Astrocyte of the cerebellum (primary cell): Measurements from ENCODE around the gene TMEM131L.

ENCODE experiments used
- DNase-seq: peaks from one replicate; pipeline ENCODE4 v3.0.0-alpha.2; 2011; ENCODE audit warnings: low read depth
- H3K4me3 ChIP-seq: 2 replicates; pipeline ENCODE4 v1.5.1; 2011; ENCODE audit warnings: mild to moderate bottlenecking, low read depth, low read length, moderate library complexity
- CTCF ChIP-seq: IDR thresholded peaks from 2 replicates; pipeline ENCODE4 v1.5.1; 2012; ENCODE audit warnings: low read length, low read depth, moderate library complexity, mild to moderate bottlenecking; ENCODE audit errors: missing control alignments
- in situ Hi-C: cut with HindIII; loops from 2 replicates; pipeline ENCODE4 v1.10.0; 2017; ENCODE audit warnings: low sequenced_read_pairs

Gene TMEM131L

GRCh38 chr4:153622093-153622492 lies 155.9 kb downstream of the TMEM131L start:
- no peak for TF ChIP-seq CTCF
- H3K4me3 ChIP-seq, result no peak overlapping the region
- in situ Hi-C loops, result no loop called here
- DNase-seq, result no peak

- in situ Hi-C loops, result no loop called here
- DNase-seq, result no peak
- TF ChIP-seq CTCF, result no peak
- H3K4me3 ChIP-seq, result no peak overlapping the region
Measured at GRCh38 chr4:153622778-153623240, 156.6 kb downstream of the TMEM131L start.

GRCh38 chr4:153623491-153623890 lies 157.3 kb downstream of the TMEM131L start:
- no peak for DNase-seq
- no peak for TF ChIP-seq CTCF
- no peak overlapping the region for H3K4me3 ChIP-seq
- in situ Hi-C loops, result no loop called here

GRCh38 chr4:153628796-153629315 lies 162.7 kb downstream of the TMEM131L start:
- in situ Hi-C loops, result no loop called here
- no peak overlapping the region for H3K4me3 ChIP-seq
- DNase-seq, result no peak
- no peak for TF ChIP-seq CTCF

GRCh38 chr4:153629776-153630175 lies 163.6 kb downstream of the TMEM131L start:
- no peak overlapping the region for H3K4me3 ChIP-seq
- in situ Hi-C loops, result no loop called here
- TF ChIP-seq CTCF, result no peak
- DNase-seq, result no peak

GRCh38 chr4:153634738-153635353 lies 168.7 kb downstream of the TMEM131L start:
- DNase-seq, result no peak
- TF ChIP-seq CTCF, result peak; percentile 66
- in situ Hi-C loops, result no loop called here
- H3K4me3 ChIP-seq, result no peak overlapping the region
